ENCODE results near the gene TTLL12. TPM values are rescaled to one million over a fixed set of nuclear protein-coding genes. Genes with fewer than 3 reads are reported as not detected.
A peak's percentile ranks its signal among the peaks of the same experiment; 100 is the strongest.

TTLL12 gene
- total RNA-seq, 1 experiment from 2014 or later = 61.0 TPM

DNA sequence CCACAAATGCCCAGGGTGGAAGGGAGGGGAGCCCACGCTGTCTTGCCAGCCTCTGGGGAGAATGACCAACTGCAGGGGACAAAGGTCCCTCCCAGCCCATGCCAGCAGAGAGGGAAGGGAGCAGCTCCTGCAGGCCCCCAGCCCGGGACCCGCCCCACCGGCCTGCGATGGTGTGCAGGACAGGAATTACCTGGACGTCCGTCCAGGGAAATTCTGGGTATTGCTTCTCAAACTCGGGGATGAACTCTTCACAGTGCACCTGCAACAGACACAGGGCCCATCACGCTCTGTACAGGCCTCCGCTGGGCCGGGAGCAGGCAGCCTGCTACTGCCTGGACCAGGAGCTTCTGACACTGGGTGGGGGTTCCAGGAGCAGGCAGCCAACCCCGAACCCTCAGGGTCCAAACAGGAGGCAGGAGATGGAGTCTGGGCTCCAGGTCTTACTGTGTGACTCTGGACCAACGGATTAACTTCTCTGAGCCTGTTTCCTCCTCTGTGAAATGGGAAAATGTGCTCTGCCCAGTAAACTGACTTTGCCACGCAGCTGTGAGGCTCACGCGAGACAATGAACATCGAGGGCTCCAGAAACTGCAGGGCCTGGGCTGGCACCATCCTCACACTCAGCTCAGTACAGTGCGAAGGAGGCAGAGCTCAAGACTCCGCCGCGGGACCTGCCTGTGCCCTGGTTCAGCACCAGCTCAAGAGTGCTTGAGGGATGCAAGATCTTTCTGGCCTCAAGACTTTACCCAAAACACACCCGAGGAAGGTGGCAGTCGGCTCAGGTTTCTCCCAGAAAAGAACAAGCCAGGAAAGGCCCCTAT lies 17.4 kb downstream of the TTLL12 start:
- H3K4me3 Mint-ChIP-seq (ENCODE audit: unreplicated experiment) = no peak overlapping the region
- H3K9me3 Mint-ChIP-seq (ENCODE audit: unreplicated experiment) = no peaks in the 10 kb centered on the region
- H3K36me3 Mint-ChIP-seq (ENCODE audit: insufficient read depth, unreplicated experiment) = peaks cover 47% of the 10 kb centered on the region
- no peak overlapping the region for H3K27ac Mint-ChIP-seq (ENCODE audit: low read depth, unreplicated experiment)
- intact Hi-C loops (cut with micrococcal nuclease) = loop anchor here (1.0 kb wide), 1 partner anchor 12 kb away; no protein-coding TSS in a partner anchor
- CTCF ChIA-PET = interaction anchor here (1.3 kb wide), 1 partner anchor 18 kb away, joined by 4 read pairs; no protein-coding TSS in a partner anchor
- TF ChIP-seq, protein P1, sequence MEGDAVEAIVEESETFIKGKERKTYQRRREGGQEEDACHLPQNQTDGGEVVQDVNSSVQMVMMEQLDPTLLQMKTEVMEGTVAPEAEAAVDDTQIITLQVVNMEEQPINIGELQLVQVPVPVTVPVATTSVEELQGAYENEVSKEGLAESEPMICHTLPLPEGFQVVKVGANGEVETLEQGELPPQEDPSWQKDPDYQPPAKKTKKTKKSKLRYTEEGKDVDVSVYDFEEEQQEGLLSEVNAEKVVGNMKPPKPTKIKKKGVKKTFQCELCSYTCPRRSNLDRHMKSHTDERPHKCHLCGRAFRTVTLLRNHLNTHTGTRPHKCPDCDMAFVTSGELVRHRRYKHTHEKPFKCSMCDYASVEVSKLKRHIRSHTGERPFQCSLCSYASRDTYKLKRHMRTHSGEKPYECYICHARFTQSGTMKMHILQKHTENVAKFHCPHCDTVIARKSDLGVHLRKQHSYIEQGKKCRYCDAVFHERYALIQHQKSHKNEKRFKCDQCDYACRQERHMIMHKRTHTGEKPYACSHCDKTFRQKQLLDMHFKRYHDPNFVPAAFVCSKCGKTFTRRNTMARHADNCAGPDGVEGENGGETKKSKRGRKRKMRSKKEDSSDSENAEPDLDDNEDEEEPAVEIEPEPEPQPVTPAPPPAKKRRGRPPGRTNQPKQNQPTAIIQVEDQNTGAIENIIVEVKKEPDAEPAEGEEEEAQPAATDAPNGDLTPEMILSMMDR (IDR thresholded peaks at IDR 0.05; ENCODE audit: unreplicated experiment) = no peak
- H3K27me3 Mint-ChIP-seq (ENCODE audit: insufficient read depth, unreplicated experiment) = no peaks in the 10 kb centered on the region
- no TSS peak for BruUV-seq (replicated peaks)
- POLR2A ChIA-PET = interaction anchor here (1.2 to 1.4 kb wide), 3 partner anchors 11 to 29 kb away, joined by 4 to 5 read pairs (median 4); no protein-coding TSS in a partner anchor
- DNase-seq (ENCODE audit: unreplicated experiment) = no peak
- peaks cover under 1% of the 10 kb centered on the region for H3K4me1 Mint-ChIP-seq (ENCODE audit: insufficient read depth, unreplicated experiment)

DNA sequence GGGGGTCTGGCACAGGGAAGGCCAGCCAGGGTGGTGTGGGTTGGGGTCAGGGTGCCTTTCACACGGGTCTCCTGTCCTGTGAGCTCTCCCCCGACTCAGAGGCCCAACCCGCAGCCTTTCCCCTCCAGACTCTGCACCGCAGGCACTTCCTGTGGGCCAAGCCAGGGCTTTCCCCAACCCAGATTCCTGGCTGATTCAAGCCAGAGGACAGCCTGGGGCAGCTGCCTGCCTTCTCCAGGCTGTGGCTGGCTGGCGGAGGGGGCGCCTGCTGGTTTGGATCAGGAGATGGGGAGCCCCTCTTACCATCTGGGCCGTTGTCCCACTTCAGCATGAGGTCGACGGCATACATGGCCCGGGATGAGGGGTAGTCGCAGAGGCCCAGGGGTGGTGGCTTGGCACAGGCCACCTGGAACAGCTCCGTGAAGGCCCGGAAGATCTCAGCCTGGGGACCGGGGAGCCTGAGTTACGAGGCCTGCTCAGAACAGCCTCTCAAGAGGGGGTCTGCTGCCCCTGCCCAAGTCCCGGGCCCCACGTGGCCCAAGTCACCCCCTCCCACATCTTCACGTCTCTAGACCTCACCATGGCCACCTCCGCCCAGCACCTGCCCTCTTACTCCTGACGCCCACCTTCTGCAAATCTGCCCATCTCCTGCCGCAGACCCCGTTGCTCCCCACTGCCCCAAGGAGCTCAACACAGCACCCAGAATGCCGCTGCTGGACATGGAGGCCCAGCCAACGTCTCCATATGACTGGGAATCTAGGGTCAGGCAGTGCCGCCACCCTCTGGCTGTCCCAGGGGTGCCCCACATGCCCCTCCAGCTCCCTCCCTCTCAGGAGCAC lies 18.2 kb downstream of the TTLL12 start:
- H3K36me3 Mint-ChIP-seq (ENCODE audit: insufficient read depth, unreplicated experiment) = peaks cover 49% of the 10 kb centered on the region
- CTCF ChIA-PET = interaction anchor here (0.7 to 1.3 kb wide), 2 partner anchors 19 to 983 kb away, joined by 3 to 4 read pairs; no protein-coding TSS in a partner anchor
- intact Hi-C loops (cut with micrococcal nuclease) = no loop called here
- peaks cover 9% of the 10 kb centered on the region for H3K4me1 Mint-ChIP-seq (ENCODE audit: insufficient read depth, unreplicated experiment)
- H3K27me3 Mint-ChIP-seq (ENCODE audit: insufficient read depth, unreplicated experiment) = no peaks in the 10 kb centered on the region
- no peak for DNase-seq (ENCODE audit: unreplicated experiment)
- no peaks in the 10 kb centered on the region for H3K9me3 Mint-ChIP-seq (ENCODE audit: unreplicated experiment)
- H3K4me3 Mint-ChIP-seq (ENCODE audit: unreplicated experiment) = no peak overlapping the region
- BruUV-seq (replicated peaks) = no TSS peak
- TF ChIP-seq, protein P1 (IDR thresholded peaks at IDR 0.05; ENCODE audit: unreplicated experiment) = no peak
- POLR2A ChIA-PET = interaction anchor here (1.2 to 1.4 kb wide), 2 partner anchors 10 to 28 kb away, joined by 4 read pairs; no protein-coding TSS in a partner anchor
- no peak overlapping the region for H3K27ac Mint-ChIP-seq (ENCODE audit: low read depth, unreplicated experiment)

DNA sequence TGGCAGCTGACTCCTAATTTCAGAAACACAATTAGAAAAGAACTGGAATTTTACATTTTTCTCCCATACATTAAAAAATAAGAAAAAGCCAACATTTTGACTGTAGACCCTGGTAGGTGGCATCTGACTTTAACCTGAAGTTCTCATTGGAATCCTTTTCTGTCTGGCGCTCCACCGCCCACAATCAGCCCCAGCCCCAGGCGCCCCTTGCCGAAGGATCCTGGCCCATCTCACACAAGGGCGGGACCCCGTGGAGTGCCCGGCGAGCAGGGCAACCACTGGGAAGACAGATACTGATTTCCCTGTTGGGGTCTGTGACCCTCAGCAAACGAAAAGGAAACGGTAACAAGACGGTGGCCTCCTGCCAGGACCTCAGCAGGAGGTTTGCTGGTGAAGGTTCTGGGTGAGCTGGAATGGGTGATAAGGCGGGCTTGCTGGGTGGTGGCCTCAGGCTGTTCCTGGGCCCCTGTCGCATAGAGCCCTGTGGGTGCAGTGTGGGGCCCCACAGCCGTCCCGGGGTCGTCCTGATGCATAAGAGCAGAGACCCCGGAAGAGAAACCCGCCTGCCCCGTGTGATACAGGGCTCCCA lies 19.8 kb downstream of the TTLL12 start:
- H3K36me3 Mint-ChIP-seq (ENCODE audit: insufficient read depth, unreplicated experiment) = peaks cover 54% of the 10 kb centered on the region
- H3K27me3 Mint-ChIP-seq (ENCODE audit: insufficient read depth, unreplicated experiment) = no peaks in the 10 kb centered on the region
- ChIA-PET CTCF (interaction anchor here (0.6 kb wide), 1 partner anchor 813 kb away, joined by 4 read pairs; no protein-coding TSS in a partner anchor), POLR2A (interaction anchor here (0.6 kb wide), 1 partner anchor 247 kb away, joined by 3 read pairs; no protein-coding TSS in a partner anchor)
- no peak for DNase-seq (ENCODE audit: unreplicated experiment)
- no peak overlapping the region for H3K27ac Mint-ChIP-seq (ENCODE audit: low read depth, unreplicated experiment)
- no peaks in the 10 kb centered on the region for H3K9me3 Mint-ChIP-seq (ENCODE audit: unreplicated experiment)
- intact Hi-C loops (cut with micrococcal nuclease) = no loop called here
- TF ChIP-seq, protein P1 (IDR thresholded peaks at IDR 0.05; ENCODE audit: unreplicated experiment) = no peak
- no peak overlapping the region for H3K4me3 Mint-ChIP-seq (ENCODE audit: unreplicated experiment)
- peaks cover 11% of the 10 kb centered on the region for H3K4me1 Mint-ChIP-seq (ENCODE audit: insufficient read depth, unreplicated experiment)
- BruUV-seq (replicated peaks) = TSS peak; percentile 59
